AG04450 (cell line): ENCODE measurements around the gene ADSS1. TPM values are rescaled to one million over a fixed set of nuclear protein-coding genes. Genes with fewer than 3 reads are reported as not detected.

Source experiments
- CTCF ChIA-PET: fragments of 300-600, 350-600 bp; formaldehyde crosslinking; extraction: SDS; loops from one replicate; lab custom pipeline; 2022; ENCODE audit warnings: antibody characterized with exemption, inconsistent platforms; lab: Charles Lee
- POLR2A ChIA-PET: fragments of 350-600 bp; formaldehyde crosslinking; extraction: SDS; loops from one replicate; lab custom pipeline; 2021; ENCODE audit warnings: antibody characterized with exemption, inconsistent platforms; lab: Yijun Ruan, JAX
- DNase-seq: peaks from one replicate; pipeline ENCODE4 v3.0.0-alpha.2; 2011; ENCODE audit warnings: low read depth, low spot score
- H3K27ac ChIP-seq: one replicate; pipeline ENCODE4 v1.5.1; 2012; ENCODE audit warnings: low read depth, low read length, control low read depth
- H3K27me3 ChIP-seq: one replicate; pipeline ENCODE4 v1.6.0; 2012; ENCODE audit warnings: low read length; ENCODE audit not compliant: control insufficient read depth, insufficient read depth
- H3K4me3 ChIP-seq: 2 replicates; pipeline ENCODE4 v1.5.1; 2011; ENCODE audit warnings: mild to moderate bottlenecking, low read depth, low read length, control low read depth
- H3K9me3 ChIP-seq: 2 replicates; pipeline ENCODE4 v1.5.1; 2012; ENCODE audit warnings: low read length; ENCODE audit not compliant: control insufficient read depth, insufficient read depth
- CTCF ChIP-seq: IDR thresholded peaks from 2 replicates; pipeline ENCODE4 v1.5.1; 2011; ENCODE audit warnings: low read depth, low read length, control low read depth, inconsistent platforms
- polyA plus RNA-seq: library from polyadenylated mRNA; depleted of rRNA; stranded (reverse); fragments of >200 nt; gene quantifications from 2 replicates; pipeline ENCODE4 v1.2.3, GENCODE V29; 2011

Gene ADSS1
- polyA plus RNA-seq, 1 experiment: 2.8 TPM

- Histone ChIP-seq H3K9me3 (peaks cover 12% of the 10 kb centered on the region; the same call in 1 of the 2 replicates), H3K27ac (no peak overlapping the region), H3K27me3 (no peaks in the 10 kb centered on the region), H3K4me3 (no peak overlapping the region)
- TF ChIP-seq CTCF: no peak
- ChIA-PET POLR2A (interaction anchor here (1.0 kb wide), 1 partner anchor 9 kb away, joined by 3 read pairs; no protein-coding TSS in a partner anchor), CTCF (no interaction called here)
- no peak for DNase-seq
These were observed 21.4 kb upstream of the ADSS1 start for GRCh38 chr14:104702673-104703072.

GRCh38 chr14:104703269-104703668 is 20.8 kb upstream of the ADSS1 start:
- Histone ChIP-seq H3K9me3 (peaks cover 12% of the 10 kb centered on the region; the same call in 1 of the 2 replicates), H3K27ac (no peak overlapping the region), H3K27me3 (no peaks in the 10 kb centered on the region), H3K4me3 (no peak overlapping the region)
- ChIA-PET CTCF (no interaction called here), POLR2A (no interaction called here)
- no peak for DNase-seq
- TF ChIP-seq CTCF: no peak

GRCh38 chr14:104704252-104704651 is 19.8 kb upstream of the ADSS1 start:
- peaks cover 12% of the 10 kb centered on the region; the same call in 1 of the 2 replicates for H3K9me3 ChIP-seq
- ChIA-PET CTCF (interaction anchor here (1.0 to 2.0 kb wide), 2 partner anchors 18 to 39 kb away, joined by 3 to 4 read pairs; no protein-coding TSS in a partner anchor), POLR2A (no interaction called here)
- TF ChIP-seq CTCF: no peak
- H3K4me3 ChIP-seq: no peak overlapping the region
- H3K27me3 ChIP-seq: no peaks in the 10 kb centered on the region
- no peak overlapping the region for H3K27ac ChIP-seq
- no peak for DNase-seq

GRCh38 chr14:104705340-104706047 is 18.5 kb upstream of the ADSS1 start:
- H3K27me3 ChIP-seq: no peaks in the 10 kb centered on the region
- H3K4me3 ChIP-seq: no peak overlapping the region
- H3K27ac ChIP-seq: no peak overlapping the region
- ChIA-PET CTCF (interaction anchor here (0.5 to 2.0 kb wide), 2 partner anchors 17 to 121 kb away, joined by 4 read pairs; no protein-coding TSS in a partner anchor), POLR2A (no interaction called here)
- no peak for TF ChIP-seq CTCF
- peaks cover 12% of the 10 kb centered on the region; the same call in 1 of the 2 replicates for H3K9me3 ChIP-seq
- no peak for DNase-seq
